Gastroesophageal sphincter (tissue), 3 donors: ENCODE data around the gene CDPF1.

ENCODE experiments used
- CTCF ChIP-seq, 4 experiments: fragments of 200-600 bp in 2 of 4; fragments of 450-650 bp in 2 of 4; sonication (generic) in 1 of 4; IDR thresholded peaks; one replicate each; pipeline ENCODE4 v1.5.1; 2017 to 2019; ENCODE audit warnings: antibody characterized with exemption in 4 of 4, mild to moderate bottlenecking in 2 of 4, moderate library complexity in 2 of 4
- EP300 ChIP-seq: sonication (generic); formaldehyde crosslinking; IDR thresholded peaks from one replicate; pipeline ENCODE4 v1.6.1; 2017; ENCODE audit warnings: antibody characterized with exemption, mild to moderate bottlenecking

GRCh38 chr22:46281866-46282678 lies 32.0 kb upstream of the CDPF1 start:
- no peak for TF ChIP-seq CTCF (IDR thresholded peaks at IDR 0.05)
- no peak for TF ChIP-seq EP300
